Measurements from ENCODE around the gene DBP. TPM values are rescaled to one million over a fixed set of nuclear protein-coding genes. Genes with fewer than 3 reads are reported as not detected.

The DBP gene
- total RNA-seq, 2 donors from 2014 or later: 2.8 to 5.9 TPM

- Histone ChIP-seq H3K36me3 (no peaks in the 10 kb centered on the region), H3K27ac (no peak overlapping the region), H3K4me1 (no peaks in the 10 kb centered on the region), H3K27me3 (no peaks in the 10 kb centered on the region), H3K9me3 (no peaks in the 10 kb centered on the region), H3K4me3 (no peak overlapping the region)
- no peak for TF ChIP-seq CTCF (IDR thresholded peaks at IDR 0.05)
- DNase-seq (ENCODE audit: low spot score): no peak
Measured at GRCh38 chr19:48654299-48655059, 17.3 kb upstream of the DBP start.

- no peak overlapping the region for H3K4me3 ChIP-seq
- no peak for DNase-seq (ENCODE audit: low spot score)
- H3K27me3 ChIP-seq: no peaks in the 10 kb centered on the region
- H3K36me3 ChIP-seq: no peaks in the 10 kb centered on the region
- no peaks in the 10 kb centered on the region for H3K9me3 ChIP-seq
- TF ChIP-seq CTCF (IDR thresholded peaks at IDR 0.05): no peak
- H3K4me1 ChIP-seq: no peaks in the 10 kb centered on the region
- H3K27ac ChIP-seq: no peak overlapping the region
Measured at GRCh38 chr19:48651683-48652048, 14.5 kb upstream of the DBP start.

- no peak for TF ChIP-seq CTCF (IDR thresholded peaks at IDR 0.05)
- no peaks in the 10 kb centered on the region for H3K9me3 ChIP-seq
- no peaks in the 10 kb centered on the region for H3K27me3 ChIP-seq
- peaks cover 0 to 4% of the 10 kb centered on the region in 2 donors for H3K4me1 ChIP-seq
- H3K4me3 ChIP-seq: no peak overlapping the region
- no peak overlapping the region for H3K27ac ChIP-seq
- no peaks in the 10 kb centered on the region for H3K36me3 ChIP-seq
- DNase-seq (ENCODE audit: low spot score): no peak
Measured at GRCh38 chr19:48650974-48651682, 13.9 kb upstream of the DBP start.

- Histone ChIP-seq H3K27ac (no peak overlapping the region), H3K36me3 (no peaks in the 10 kb centered on the region), H3K27me3 (no peaks in the 10 kb centered on the region), H3K4me1 (peaks cover 0 to 23% of the 10 kb centered on the region in 2 donors), H3K9me3 (no peaks in the 10 kb centered on the region), H3K4me3 (no peak overlapping the region)
- DNase-seq (ENCODE audit: low spot score): no peak
- no peak for TF ChIP-seq CTCF (IDR thresholded peaks at IDR 0.05)
Measured at GRCh38 chr19:48648134-48648533, 11.0 kb upstream of the DBP start.

- Histone ChIP-seq H3K4me3 (peak overlapping the region; percentile 47 to 57), H3K27me3 (no peaks in the 10 kb centered on the region), H3K27ac (peak overlapping the region; percentile 79 to 81), H3K4me1 (peaks cover 0 to 23% of the 10 kb centered on the region in 2 donors), H3K36me3 (no peaks in the 10 kb centered on the region), H3K9me3 (no peaks in the 10 kb centered on the region)
- no peak for TF ChIP-seq CTCF (IDR thresholded peaks at IDR 0.05)
- no peak for DNase-seq (ENCODE audit: low spot score)
Measured at GRCh38 chr19:48646722-48647216, 9.6 kb upstream of the DBP start.
